Measurements from ENCODE around the gene PDGFB.
"Not testable (repeated sequence)": the region's sequence is repeated elsewhere in the genome, so short reads cannot be mapped to it uniquely, and the experiment has no call there.

Gene PDGFB

DNA sequence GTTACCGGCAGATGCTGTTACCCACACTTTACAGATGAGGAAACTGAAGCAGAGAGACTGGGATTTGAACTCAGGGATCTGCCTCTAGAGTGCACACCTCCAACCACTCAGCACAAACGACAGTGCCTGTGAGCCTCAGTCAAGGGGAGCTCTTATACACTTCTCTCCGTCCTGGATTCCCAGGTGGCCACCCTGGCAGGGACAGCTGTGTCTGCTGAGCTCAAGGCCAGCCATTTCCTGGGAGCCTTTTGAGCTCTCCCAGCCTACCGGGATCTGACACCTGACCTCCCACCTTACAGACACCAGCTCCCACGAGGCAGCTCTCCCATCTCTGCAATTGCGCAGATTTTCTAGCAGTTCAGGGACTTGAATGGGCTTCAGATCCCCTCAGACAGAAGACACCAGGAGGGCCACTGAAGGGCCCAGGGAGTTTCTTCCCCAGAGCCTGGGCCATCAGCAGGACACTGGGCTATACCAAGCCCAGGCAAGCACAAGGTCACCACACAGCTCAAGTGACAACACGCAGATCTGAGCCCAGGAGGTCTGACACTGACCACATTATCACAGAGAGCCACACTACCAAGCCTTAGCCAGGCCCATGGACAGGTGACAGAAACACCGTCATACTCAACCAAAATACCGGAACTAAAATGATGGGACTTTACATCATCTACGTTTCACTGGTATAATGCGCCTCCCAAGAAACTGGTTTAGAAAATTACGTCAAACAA is 17.1 kb downstream of the PDGFB start:
- no peak for DNase-seq (ENCODE audit: low read depth in 2 of 2)

DNA sequence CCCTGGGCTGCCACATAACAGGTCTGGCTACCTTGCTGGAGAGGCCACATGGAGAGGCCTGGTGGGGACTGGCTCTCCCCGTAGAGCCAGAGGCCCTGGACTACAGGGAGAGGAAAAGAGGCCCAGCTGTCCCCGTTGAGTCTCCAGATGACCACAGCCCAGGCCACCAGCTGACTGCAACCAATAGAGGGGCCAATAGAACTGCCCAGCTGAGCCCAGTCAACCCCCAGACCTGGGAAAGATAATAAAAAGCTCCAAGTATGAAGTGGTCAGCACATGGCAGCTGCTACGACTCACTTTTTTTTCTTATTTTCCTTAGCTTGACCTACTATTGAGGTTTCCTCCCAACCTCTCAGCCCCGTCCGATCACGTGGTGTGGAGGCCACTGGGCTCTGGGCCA is 18.4 kb downstream of the PDGFB start:
- DNase-seq (ENCODE audit: low read depth in 2 of 2), result no peak

DNA sequence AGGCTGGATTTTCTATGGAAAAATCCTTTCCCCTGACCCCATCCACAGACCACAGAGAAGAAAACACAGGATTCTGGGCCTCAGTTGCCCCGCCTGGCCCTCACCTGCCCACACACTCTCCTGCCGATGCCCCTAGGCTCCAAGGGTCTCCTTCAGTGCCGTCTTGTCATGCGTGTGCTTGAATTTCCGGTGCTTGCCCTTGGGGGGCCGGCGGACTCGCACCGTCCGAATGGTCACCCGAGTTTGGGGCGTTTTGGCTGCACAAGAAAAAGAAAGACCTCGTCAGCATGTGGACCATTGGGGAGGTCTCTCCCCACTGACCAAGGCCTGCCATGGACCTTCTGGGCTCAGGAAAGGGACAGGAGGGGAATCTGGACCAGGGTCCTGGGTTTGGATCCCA is 19.2 kb downstream of the PDGFB start:
- no peak for DNase-seq (ENCODE audit: low read depth in 2 of 2)

DNA sequence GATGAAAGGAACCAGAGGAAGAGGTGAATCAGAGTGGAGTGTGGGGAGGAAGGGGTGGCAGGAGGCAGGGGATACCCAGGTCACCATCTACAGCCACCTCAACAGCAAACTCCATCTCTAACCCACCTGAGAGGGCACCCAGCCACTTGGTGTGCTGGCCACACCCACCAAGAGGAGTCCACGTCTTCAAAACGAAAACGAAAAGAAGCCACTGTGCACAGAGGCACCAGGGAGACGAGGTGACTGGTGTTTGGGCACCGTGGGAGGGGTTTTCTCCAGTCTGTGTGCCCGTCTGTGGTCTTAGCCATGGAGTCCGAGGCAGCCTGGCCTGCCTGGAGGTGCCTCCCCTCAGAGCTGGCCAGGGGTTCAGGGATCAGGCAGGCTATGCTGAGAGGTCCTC is 20.2 kb downstream of the PDGFB start:
- no peak for DNase-seq (ENCODE audit: low read depth in 2 of 2)

DNA sequence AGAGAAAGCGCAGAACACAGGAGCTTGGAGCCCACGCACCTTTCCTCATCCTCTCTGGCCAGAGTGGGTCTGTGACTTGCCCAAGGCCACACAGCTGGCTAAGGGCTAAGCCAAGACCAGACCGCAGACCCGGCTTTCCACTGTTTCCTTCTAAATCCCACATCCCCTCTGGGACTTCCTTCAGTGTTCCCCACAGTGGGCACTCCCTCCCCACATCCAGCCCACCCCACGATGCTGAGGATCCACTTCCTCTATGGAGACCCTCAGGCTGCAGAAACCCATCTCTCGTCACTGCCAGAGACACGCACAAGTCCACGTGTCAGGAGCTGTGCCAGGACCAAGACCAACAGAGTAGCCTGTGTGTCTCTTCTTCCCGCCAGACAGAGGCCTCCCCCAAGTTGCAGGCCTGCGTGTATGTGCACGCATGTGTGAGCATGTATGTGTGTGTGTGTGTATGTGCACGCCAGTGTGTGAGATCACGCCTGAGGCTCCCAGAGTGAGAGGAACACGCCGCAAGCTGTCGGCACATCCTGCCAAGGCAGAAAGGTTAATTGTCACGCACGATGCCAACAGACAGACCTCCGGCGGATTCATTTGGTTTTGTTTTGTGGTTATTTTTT is 21.6 kb downstream of the PDGFB start:
- DNase-seq (ENCODE audit: low read depth in 2 of 2), result no peak

DNA sequence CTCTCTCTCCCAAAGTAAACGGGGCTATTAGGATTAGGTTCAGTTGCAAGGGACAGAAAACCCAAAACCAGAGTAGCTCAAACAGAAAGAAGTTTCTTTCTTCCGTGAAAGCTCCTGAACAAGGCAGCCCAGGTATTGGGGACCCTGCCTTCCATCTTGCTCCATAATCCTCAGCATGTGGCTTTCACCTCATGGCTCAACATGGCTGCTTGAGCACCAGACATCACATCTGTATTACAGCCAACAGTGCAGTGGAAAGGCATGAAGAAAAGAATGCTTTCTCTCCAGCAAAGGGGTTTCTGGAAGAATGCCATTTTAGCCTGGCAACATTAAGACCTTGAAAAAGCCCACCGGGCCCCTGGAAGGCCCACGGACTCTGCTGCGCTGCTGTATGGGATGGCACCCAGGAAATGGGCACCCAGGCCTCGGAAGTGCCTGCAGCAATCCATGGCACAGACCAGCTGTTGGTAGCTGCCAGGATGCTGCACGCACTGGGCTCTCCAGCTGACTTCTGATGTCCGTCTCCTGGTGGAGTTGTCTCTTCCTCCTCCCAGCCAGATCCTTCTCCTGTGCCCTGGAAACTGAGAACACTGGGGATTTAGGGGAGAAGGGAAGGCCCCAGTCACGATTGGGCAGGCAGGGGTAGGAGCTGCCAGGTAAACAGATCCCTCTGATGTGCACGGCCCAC is 22.6 kb downstream of the PDGFB start:
- DNase-seq (ENCODE audit: low read depth in 2 of 2), result no peak

DNA sequence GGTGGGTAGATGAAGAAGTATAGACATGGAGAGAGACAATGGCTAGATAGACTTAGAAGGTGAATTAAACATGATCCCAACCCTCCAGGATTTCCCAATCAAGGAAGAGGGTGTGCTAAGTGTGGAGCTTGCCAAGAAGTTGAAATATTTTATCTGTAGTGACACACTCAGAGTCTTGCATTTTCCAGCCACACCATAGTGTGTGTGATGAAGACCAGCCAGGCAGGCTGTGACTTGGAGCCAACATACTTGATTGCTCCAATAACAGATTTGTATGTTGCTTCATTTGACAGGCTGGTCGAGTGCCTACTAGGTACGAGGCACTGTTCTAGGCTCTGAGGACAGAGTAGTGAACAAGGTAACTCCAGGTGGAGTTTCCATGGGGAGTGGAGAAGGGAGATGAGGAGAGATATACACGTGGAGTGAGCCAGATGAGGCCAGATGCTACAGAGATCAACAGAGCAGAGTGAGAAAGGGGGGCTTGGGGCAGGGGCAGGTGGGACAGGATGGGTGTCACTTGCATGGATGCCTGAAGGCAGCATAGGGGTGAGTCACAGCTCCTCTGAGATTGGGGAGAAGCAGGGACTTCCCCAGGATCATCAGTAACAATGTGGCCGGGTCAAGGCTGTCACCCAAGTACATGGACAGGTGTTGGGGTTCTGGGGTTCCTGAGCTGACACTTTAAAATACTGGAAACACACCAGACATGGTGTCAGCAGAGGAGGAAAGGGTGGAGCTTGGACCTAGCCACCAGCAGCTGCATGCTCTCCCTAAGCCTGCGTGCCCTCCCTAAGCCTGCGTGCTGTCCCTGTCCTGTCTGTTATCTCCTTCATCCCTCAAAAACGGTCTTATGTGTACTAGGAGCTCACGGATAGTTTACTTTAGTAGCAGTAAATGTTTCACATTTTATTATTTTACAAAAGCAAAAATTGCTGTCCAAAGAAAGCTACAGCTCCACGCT is 23.6 kb downstream of the PDGFB start:
- DNase-seq (ENCODE audit: low read depth in 2 of 2), result no peak

DNA sequence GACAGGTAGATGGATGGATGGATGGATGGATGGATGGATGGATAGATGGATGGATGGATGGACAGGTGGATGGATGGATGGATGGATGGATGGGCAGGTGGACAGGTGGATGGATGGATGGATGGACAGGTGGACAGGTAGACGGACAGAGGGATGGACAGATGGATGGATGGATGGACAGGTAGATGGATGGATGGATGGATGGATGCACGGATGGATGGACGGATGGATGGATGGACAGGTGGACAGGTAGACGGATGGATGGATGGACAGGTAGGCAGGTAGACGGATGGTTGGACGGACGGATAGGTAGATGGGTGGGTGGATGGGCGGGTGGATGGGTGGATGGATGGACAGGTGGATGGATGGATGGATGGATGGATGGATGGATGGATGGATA is 24.3 kb downstream of the PDGFB start:
- DNase-seq (ENCODE audit: low read depth in 2 of 2), result no peak

DNA sequence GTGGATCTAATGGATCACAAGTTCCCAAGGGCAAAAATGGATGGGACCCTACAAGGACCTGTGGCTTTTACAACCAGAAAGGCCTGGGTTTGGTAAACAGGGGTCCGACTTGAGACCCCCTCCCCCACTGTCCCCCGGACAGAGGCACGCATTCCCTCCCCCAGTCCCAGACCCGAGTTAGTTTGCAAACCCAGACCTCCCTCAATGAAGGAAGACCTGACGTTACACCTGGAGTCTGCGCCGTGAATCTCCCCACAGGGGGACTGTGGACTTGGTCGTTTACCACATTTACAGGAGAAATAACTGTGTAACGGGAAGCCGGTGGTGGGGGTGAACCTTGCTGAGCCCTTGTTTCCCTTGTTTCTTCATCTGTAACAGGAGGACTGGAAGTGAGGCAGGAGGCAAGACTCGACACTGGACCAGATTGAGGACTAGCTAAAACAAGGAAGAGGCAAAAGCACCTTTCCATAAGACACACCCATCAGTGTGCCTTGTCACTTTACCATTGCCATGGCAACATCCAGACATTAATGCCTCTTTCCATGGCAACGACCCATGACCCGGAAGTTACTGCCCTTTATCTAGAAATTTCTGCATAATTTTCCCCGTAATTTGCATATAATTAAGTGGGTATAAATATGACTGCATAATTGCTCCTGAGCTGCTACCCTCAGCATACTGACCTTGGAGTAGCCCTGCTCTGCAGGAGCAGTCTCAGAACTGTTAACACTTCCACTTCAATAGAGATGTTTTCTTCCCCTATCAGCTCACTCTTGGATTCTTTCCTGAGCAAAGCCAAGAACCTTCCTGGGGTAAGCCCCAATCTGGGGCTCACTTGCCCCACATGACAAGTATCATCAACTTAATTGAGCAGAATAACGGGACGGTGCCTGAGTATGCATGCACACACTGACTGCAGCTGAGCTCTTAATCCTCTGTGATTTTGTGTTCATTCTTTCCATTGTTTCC is 25.4 kb downstream of the PDGFB start:
- DNase-seq (ENCODE audit: low read depth in 2 of 2), result no peak

DNA sequence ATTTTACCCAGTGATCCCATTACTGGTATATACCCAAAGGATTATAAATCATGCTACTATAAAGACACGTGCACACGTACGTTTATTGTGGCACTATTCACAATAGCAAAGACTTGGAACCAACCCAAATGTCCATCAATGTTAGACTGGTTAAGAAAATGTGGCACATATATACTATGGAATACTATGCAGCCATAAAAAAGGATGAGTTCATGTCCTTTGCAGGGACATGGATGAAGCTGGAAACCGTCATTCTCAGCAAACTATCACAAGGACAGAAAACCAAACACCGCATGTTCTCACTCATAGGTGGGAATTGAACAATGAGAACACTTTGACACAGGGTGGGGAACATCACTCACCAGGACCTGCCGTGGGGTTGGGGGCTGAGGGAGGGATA is 26.4 kb downstream of the PDGFB start:
- DNase-seq (ENCODE audit: low read depth in 2 of 2), result not testable (repeated sequence)

DNA sequence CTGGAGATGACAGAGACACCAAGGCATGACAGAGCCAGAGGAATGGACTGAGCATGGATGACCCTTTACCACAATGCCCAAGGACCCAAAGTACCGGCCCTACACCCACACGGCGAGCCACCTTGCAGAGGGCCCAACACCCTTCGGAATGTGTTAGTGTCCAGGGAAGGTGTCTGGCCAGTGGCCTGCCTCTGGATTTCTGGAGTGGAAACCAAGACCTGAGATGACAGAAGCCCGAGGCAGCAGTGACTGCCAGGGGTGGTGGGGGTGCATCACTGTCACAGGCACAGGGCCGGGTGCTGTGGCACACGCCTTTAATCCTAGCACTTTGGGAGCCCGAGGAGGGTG is 28.7 kb downstream of the PDGFB start:
- no peak for DNase-seq (ENCODE audit: low read depth in 2 of 2)

DNA sequence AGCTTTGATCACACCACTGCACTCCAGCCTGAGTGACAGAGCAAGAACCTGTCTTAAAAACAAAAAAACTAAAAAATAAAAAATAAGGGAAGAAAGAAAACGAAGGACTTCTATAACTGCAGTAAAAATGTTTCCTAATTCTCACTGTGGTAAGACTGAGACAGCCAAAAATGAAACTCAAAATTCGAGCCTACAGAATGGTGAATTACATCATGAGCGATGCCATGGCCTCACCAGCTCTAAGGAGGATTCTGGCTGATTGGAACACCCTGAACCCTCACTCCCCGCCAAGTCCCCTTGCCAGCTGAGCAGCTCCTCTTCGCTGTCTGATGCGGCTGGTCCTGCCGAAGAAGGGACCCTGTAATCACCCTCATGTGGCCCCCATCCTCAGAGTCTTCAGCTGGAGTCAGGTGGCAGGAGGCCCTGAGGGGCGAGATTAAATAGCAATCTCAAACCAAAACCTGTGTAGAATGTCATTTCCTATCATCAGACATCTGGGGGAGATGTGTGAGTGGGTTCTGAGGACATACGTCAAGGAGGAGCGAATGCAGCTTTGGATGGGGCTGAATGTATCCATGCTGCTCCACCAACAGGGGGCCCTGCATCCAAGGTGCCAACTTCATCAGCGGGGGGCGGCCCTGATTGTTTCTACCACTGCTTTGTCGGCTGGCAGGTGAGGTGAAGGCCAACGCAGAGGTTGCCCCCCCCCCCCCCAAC is 29.2 kb downstream of the PDGFB start:
- no peak for DNase-seq (ENCODE audit: low read depth in 2 of 2)

DNA sequence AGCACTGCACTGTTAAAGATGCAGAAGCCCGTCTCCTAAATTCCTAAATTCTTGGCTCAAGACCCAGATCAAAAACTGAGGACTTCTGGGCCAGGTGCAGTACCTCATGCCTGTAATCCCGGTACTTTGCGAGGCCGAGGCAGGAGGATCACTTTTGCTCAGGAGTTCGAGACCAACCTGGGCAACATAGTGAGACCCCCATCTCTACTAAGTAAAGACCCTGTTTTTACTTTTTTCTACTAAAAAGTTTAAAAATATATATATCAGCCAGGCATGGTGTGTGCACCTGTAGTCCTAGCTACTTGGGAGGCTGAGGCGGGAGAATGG is 29.7 kb downstream of the PDGFB start:
- no peak for DNase-seq (ENCODE audit: low read depth in 2 of 2)

DNA sequence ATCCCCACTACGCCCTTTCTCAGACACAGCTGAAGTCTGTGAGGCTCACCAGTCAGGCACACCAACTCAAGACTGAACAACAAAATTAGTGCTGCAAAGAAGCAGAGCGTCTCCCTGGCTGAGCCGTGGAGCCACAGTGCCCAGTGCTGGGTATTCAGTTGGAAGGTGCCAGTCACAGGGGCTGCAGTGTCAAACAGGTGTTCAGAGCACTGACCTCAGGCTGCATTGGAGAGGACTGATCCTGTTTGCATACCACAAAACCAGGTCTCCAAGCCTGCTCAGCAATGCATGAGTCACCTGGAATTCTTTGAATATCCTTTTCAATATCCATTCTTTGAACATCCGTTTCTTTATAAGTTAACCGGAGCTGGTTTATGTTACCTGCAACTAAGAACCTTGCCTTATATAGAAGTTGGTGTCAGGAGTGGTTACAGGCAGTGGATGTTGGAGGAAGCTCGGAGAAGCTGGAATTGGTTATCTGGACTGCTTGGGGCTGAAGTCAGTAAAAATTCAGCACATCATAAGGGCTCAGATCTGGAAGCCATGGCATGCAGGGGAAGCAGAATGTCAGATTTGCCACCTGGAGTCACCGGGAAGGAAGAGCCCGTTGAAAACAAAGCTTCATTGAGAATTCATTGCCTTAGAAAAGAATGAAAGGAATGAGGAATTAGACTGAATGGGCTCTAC is 30.3 kb downstream of the PDGFB start:
- no peak for DNase-seq (ENCODE audit: low read depth in 2 of 2)

DNA sequence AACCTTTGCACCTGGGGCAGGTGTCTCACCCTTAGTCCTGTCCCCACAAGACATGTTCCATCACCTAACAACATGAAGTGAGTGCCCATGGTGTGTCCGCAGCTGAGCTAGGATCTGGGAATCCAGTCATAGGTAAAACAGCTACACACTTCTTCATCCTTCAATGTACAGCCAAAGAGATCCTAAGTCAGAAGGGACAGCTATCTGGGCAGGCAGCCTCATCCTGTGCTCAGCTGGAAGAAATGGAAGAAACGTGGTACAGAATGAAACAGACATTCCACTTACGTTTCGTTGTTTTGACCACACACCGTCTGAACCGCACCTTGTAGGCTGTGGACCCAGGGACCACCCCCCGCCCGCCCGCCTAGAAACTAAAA is 30.8 kb downstream of the PDGFB start:
- no peak for DNase-seq (ENCODE audit: low read depth in 2 of 2)

DNA sequence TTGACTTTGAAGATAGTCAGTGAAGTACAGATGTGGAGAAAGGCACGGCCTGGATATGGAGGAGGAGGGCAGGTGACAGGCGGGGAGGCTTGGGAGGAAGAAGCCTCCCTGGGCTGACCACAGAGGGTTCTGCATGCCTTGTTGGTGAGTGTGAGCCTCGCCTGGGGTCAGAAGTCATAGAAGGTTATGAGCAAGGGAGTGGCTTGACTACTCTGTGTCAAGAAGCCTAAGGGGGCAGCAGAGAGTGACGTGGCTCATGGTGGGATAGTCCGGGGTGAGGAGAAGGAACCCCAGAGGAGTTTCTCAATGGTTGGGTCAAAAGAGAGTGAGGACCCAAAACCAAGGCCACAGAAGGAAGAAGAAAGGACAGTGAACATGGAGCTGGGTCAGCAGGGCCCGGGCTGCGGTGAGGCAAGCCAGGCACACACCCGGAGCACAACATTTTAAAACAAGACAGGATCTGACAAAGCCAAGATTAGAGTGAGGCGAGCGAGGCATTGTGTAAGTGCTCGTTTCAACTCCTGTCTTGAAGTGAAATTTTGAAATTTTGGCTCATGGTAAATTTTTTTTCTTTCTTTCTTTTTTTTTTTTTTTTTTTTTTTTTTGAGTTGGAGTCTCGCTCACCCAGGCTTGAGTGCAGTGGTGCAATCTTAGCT is 31.9 kb downstream of the PDGFB start:
- DNase-seq (ENCODE audit: low read depth in 2 of 2), result no peak

DNA sequence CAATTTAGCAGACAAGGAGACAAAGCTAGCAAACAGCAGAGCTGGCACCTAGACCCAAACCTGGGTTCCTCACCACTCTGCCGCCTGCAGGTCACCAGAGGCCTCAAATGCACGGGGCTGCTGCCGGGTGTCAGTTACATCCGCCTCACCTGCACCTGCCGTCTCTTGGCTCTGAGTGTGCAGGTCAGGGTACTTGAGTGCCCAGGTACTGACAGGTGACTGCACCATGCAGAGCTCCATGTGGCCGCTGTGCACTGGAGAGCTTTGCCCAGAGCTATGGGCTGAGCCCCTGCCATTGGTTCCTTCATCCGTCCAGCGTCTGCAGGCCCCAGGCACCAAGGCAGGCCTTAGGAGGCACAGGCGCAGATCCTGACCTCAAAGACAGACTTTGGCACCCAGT is 35.0 kb downstream of the PDGFB start:
- no peak for DNase-seq (ENCODE audit: low read depth in 2 of 2)

DNA sequence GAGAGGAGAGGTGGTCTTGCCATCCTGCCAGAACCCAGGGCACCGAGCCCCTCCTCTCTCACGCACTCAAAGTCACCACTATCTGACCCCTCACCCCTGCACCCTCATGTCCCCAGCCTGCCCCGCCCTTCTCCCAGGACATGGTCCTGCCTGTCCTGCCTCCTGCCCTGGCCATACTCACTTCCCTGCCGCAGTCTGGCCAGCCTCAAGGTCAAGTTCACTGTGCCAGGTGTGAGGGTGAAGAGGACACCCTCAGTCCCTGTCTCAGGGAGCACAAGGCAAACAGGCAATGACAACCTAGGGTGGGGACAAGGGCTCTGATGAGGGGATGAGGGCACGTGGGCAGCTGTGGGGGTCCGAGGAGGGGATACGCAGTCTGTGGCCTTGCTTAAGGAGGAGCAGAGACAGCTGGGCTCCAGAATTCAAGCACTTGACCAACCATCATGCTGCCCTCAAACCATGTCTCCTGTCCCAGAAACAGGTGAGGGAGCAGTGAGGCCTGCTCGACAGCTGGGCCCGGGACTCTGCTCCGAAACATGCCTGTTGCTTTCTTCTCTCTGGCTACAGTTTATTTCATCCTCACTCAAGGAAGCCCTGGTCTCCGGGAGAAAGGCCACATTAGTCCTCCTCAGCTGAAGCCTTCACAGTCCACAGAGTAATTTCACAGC is 36.6 kb downstream of the PDGFB start:
- no peak for DNase-seq (ENCODE audit: low read depth in 2 of 2)
